ENCODE results near the gene IKZF3. TPM values are rescaled to one million over a fixed set of nuclear protein-coding genes. Genes with fewer than 3 reads are reported as not detected.

The IKZF3 gene
- total RNA-seq, 1 donor from 2014 or later = 0.34 TPM

DNA sequence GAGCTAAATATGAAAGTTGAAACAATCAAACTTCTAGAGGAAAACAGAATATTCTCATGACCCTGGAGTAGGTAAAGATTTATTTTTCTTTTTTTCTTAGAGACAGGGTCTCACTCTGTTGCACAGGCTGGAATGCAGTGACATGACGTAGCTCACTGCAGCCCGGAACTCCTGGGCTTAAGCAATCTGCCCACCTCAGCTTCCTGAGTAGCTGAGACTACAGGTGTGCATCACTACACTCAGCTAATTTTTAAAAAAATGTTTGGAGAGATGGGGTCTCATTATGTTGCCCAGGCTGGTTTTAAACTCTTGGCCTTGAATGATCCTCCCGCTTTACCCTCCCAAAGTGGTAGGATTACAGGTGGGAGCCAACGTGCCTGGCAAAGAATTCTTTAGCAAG is 15.5 kb downstream of the IKZF3 start:
- H3K27me3 Mint-ChIP-seq (ENCODE audit: low read depth, unreplicated experiment) = no peaks in the 10 kb centered on the region
- H3K9ac ChIP-seq (ENCODE audit: low read length) = no peak overlapping the region
- TF ChIP-seq EZH2 (IDR thresholded peaks at IDR 0.05; ENCODE audit: insufficient read depth, low read length) = no peak

DNA sequence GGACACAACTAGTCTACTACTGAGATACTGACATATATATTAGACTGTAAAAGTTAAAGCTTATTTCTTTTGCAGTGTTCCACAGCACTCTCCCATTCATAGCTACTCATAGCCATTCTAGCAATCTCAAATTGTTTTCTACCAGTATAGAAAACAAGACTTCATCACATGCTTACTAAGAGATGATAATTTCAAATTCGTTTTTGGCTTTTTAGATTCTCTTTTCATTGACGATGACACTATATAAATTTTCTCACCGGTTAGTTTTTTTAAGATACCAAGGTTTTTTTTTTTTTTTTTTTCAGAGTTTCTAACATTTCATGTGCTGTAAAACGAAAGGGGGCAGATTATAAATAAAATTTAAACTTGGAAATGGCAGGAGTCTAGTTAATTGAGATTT is 17.9 kb downstream of the IKZF3 start:
- Histone ChIP-seq H4K20me1 (ENCODE audit: insufficient read depth, low read length) (no peaks in the 10 kb centered on the region), H3K9me3 (ENCODE audit: insufficient read depth, low read depth, low read length) (no peaks in the 10 kb centered on the region), H3K27me3 (ENCODE audit: insufficient read depth, low read length) (peaks cover 26% of the 10 kb centered on the region), H3K4me2 (ENCODE audit: low read length) (no peak overlapping the region), H3K36me3 (ENCODE audit: insufficient read depth, low read length) (no peaks in the 10 kb centered on the region), H3K9ac (ENCODE audit: low read length) (no peak overlapping the region), H3K4me1 (ENCODE audit: insufficient read depth, low read length) (no peaks in the 10 kb centered on the region), H3K79me2 (ENCODE audit: insufficient read depth, low read length) (no peaks in the 10 kb centered on the region), H3K4me3 (ENCODE audit: insufficient read depth, low read depth, low read length) (no peak overlapping the region), H3K27ac (ENCODE audit: low read depth, low read length) (no peak overlapping the region), H2AFZ (ENCODE audit: low read depth, low read length) (no peak overlapping the region)
- no peak for FAIRE-seq
- Mint-ChIP-seq H3K4me1 (ENCODE audit: low read depth, unreplicated experiment) (no peaks in the 10 kb centered on the region), H3K9me3 (ENCODE audit: unreplicated experiment) (peaks cover 3% of the 10 kb centered on the region), H3K27me3 (ENCODE audit: low read depth, unreplicated experiment) (peaks cover 3% of the 10 kb centered on the region), H3K4me3 (ENCODE audit: unreplicated experiment) (no peak overlapping the region), H3K36me3 (ENCODE audit: low read depth, unreplicated experiment) (no peaks in the 10 kb centered on the region), H3K27ac (ENCODE audit: unreplicated experiment) (no peak overlapping the region)
- DNase-seq (ENCODE audit: low read depth) = no peak
- TF ChIP-seq EZH2 (IDR thresholded peaks at IDR 0.05; ENCODE audit: insufficient read depth, low read length) = no peak
- TF ChIP-seq, protein P1, sequence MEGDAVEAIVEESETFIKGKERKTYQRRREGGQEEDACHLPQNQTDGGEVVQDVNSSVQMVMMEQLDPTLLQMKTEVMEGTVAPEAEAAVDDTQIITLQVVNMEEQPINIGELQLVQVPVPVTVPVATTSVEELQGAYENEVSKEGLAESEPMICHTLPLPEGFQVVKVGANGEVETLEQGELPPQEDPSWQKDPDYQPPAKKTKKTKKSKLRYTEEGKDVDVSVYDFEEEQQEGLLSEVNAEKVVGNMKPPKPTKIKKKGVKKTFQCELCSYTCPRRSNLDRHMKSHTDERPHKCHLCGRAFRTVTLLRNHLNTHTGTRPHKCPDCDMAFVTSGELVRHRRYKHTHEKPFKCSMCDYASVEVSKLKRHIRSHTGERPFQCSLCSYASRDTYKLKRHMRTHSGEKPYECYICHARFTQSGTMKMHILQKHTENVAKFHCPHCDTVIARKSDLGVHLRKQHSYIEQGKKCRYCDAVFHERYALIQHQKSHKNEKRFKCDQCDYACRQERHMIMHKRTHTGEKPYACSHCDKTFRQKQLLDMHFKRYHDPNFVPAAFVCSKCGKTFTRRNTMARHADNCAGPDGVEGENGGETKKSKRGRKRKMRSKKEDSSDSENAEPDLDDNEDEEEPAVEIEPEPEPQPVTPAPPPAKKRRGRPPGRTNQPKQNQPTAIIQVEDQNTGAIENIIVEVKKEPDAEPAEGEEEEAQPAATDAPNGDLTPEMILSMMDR (IDR thresholded peaks at IDR 0.05; ENCODE audit: insufficient read depth, low read depth, low read length) = no peak

More for the DNA sequence above, 15.5 kb downstream of the IKZF3 start:
- FAIRE-seq (no peak), DNase-seq (ENCODE audit: low read depth) (no peak)
- Histone ChIP-seq H3K4me1 (ENCODE audit: insufficient read depth, low read length) (no peaks in the 10 kb centered on the region), H3K27ac (ENCODE audit: low read depth, low read length) (no peak overlapping the region), H3K4me3 (ENCODE audit: insufficient read depth, low read depth, low read length) (no peak overlapping the region), H3K79me2 (ENCODE audit: insufficient read depth, low read length) (no peaks in the 10 kb centered on the region), H3K9me3 (ENCODE audit: insufficient read depth, low read depth, low read length) (no peaks in the 10 kb centered on the region), H3K4me2 (ENCODE audit: low read length) (no peak overlapping the region), H4K20me1 (ENCODE audit: insufficient read depth, low read length) (no peaks in the 10 kb centered on the region), H2AFZ (ENCODE audit: low read depth, low read length) (no peak overlapping the region), H3K27me3 (ENCODE audit: insufficient read depth, low read length) (peaks cover 24% of the 10 kb centered on the region), H3K36me3 (ENCODE audit: insufficient read depth, low read length) (no peaks in the 10 kb centered on the region)
- no peaks in the 10 kb centered on the region for H3K9me3 Mint-ChIP-seq (ENCODE audit: unreplicated experiment)
- H3K4me3 Mint-ChIP-seq (ENCODE audit: unreplicated experiment) = no peak overlapping the region
- no peaks in the 10 kb centered on the region for H3K4me1 Mint-ChIP-seq (ENCODE audit: low read depth, unreplicated experiment)
- no peaks in the 10 kb centered on the region for H3K36me3 Mint-ChIP-seq (ENCODE audit: low read depth, unreplicated experiment)
- no peak overlapping the region for H3K27ac Mint-ChIP-seq (ENCODE audit: unreplicated experiment)

DNA sequence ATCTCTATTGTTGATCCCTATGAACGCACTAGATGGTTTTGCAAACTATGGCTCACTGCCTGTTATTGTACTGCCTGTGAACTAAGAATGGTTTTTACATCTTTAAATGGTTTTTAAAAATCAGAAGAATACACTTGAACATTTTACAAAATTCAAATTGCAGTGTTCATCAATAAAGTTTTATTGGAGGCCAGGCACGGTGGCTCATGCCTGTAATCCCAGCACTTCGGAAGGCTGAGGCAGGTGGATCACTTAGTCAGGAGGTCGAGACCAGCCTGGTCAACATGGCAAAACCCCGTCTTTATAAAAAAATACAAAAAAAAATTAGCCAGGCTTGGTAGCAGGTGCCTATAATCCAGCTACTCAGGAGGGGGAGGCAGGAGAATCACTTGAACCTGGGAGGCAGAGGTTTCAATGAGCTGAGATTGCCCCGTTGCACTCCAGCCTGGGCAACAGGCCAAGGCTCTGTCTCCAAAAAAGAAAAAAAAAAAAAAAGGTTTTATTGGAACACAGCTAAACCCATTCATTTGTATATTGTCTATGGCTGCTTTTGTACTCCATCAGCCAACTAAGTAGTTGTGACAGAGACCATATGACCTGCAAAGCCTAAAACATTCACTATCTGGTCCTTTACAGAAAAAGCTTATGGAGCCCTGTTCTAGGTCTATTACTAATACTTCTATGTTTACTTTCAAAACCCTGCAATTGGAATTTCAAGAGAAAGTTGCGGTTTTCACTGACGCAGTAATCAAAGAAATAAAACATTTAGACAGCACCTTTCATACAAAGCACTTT is 18.9 kb downstream of the IKZF3 start:
- no peaks in the 10 kb centered on the region for H3K36me3 ChIP-seq (ENCODE audit: insufficient read depth, low read length)
- FAIRE-seq (no peak), DNase-seq (ENCODE audit: low read depth) (no peak)
- no peaks in the 10 kb centered on the region for H3K79me2 ChIP-seq (ENCODE audit: insufficient read depth, low read length)
- no peak overlapping the region for H3K27ac Mint-ChIP-seq (ENCODE audit: unreplicated experiment)
- H3K9me3 ChIP-seq (ENCODE audit: insufficient read depth, low read depth, low read length) = no peaks in the 10 kb centered on the region
- no peak overlapping the region for H3K27ac ChIP-seq (ENCODE audit: low read depth, low read length)
- H3K27me3 ChIP-seq (ENCODE audit: insufficient read depth, low read length) = peaks cover 26% of the 10 kb centered on the region
- H3K9me3 Mint-ChIP-seq (ENCODE audit: unreplicated experiment) = peaks cover 5% of the 10 kb centered on the region
- no peak for TF ChIP-seq EZH2 (IDR thresholded peaks at IDR 0.05; ENCODE audit: insufficient read depth, low read length)
- peaks cover 8% of the 10 kb centered on the region for H3K27me3 Mint-ChIP-seq (ENCODE audit: low read depth, unreplicated experiment)
- no peak overlapping the region for H3K4me2 ChIP-seq (ENCODE audit: low read length)
- no peaks in the 10 kb centered on the region for H3K36me3 Mint-ChIP-seq (ENCODE audit: low read depth, unreplicated experiment)
- H3K4me1 ChIP-seq (ENCODE audit: insufficient read depth, low read length) = no peaks in the 10 kb centered on the region
- H3K4me1 Mint-ChIP-seq (ENCODE audit: low read depth, unreplicated experiment) = no peaks in the 10 kb centered on the region
- no peak overlapping the region for H3K9ac ChIP-seq (ENCODE audit: low read length)
- H4K20me1 ChIP-seq (ENCODE audit: insufficient read depth, low read length) = no peaks in the 10 kb centered on the region
- H3K4me3 ChIP-seq (ENCODE audit: insufficient read depth, low read depth, low read length) = no peak overlapping the region
- no peak overlapping the region for H3K4me3 Mint-ChIP-seq (ENCODE audit: unreplicated experiment)
- H2AFZ ChIP-seq (ENCODE audit: low read depth, low read length) = no peak overlapping the region
